HL-60 (cell line): ENCODE measurements around the gene DCTPP1.
"Not testable (repeated sequence)": the region's sequence is repeated elsewhere in the genome, so short reads cannot be mapped to it uniquely, and the experiment has no call there.

Experiments used
- DNase-seq, 2 experiments: peaks; one replicate each; pipeline ENCODE4 v3.0.0-alpha.2; 2010 to 2020; ENCODE audit warnings: low read depth in 1 of 2, low spot score in 1 of 2
- H3K27ac ChIP-seq: fragments of 250-450 bp; sonication (Bioruptor Pico); replicated peaks from 2 replicates; pipeline ENCODE4 v1.5.1; 2020; ENCODE audit warnings: mild to moderate bottlenecking, moderate library complexity
- H3K27me3 ChIP-seq: fragments of 250-450 bp; sonication (Bioruptor Pico); 2 replicates; pipeline ENCODE4 v1.5.1; 2021; ENCODE audit warnings: mild to moderate bottlenecking, moderate library complexity; ENCODE audit not compliant: insufficient read depth, poor library complexity, severe bottlenecking
- H3K4me3 ChIP-seq: replicated peaks from 2 replicates; pipeline ENCODE4 v1.5.1; 2011; ENCODE audit warnings: mild to moderate bottlenecking, control low read depth, low read length; ENCODE audit not compliant: insufficient read depth
- GABPA ChIP-seq: IDR thresholded peaks from 2 replicates; pipeline ENCODE4 v1.6.1; 2012; ENCODE audit warnings: low read depth
- POLR2AphosphoS5 ChIP-seq: IDR thresholded peaks from 2 replicates; pipeline ENCODE4 v1.6.1; 2012; ENCODE audit warnings: low read depth
- REST ChIP-seq: IDR thresholded peaks from 2 replicates; pipeline ENCODE4 v1.6.1; 2012; ENCODE audit warnings: low read depth; ENCODE audit not compliant: insufficient replicate concordance
- SPI1 ChIP-seq: IDR thresholded peaks from 2 replicates; pipeline ENCODE4 v1.6.1; 2012; ENCODE audit warnings: low read depth, mild to moderate bottlenecking, borderline replicate concordance
- TF ChIP-seq, protein P1 (sequence below): IDR thresholded peaks from one replicate; pipeline ENCODE4 v1.5.1; 2011; ENCODE audit warnings: low read length, control low read depth, inconsistent platforms; ENCODE audit not compliant: insufficient read depth

DCTPP1 gene

DNA sequence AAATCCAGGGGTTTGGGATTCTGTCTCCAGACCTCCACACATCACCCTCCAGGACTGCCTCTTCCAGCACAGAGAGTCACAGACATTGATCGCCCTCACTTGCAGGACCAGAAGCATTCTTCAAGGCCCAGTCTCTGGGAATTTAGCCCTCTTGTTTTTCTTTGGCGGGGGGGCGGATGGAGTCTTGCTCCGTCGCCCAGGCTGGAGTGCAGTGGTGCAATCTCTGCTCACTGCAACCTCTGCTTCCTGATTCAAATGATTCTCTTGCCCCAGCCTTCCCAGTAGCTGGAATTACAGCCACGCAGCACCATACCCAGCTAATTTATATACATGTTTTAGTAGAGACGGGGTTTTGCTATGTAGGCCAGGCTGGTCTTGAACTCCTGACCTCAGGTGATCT lies 34.2 kb upstream of the DCTPP1 start:
- H3K27me3 ChIP-seq: no peaks in the 10 kb centered on the region
- no peak overlapping the region for H3K4me3 ChIP-seq
- no peak for TF ChIP-seq GABPA
- no peak for DNase-seq
- H3K27ac ChIP-seq: no peak overlapping the region

DNA sequence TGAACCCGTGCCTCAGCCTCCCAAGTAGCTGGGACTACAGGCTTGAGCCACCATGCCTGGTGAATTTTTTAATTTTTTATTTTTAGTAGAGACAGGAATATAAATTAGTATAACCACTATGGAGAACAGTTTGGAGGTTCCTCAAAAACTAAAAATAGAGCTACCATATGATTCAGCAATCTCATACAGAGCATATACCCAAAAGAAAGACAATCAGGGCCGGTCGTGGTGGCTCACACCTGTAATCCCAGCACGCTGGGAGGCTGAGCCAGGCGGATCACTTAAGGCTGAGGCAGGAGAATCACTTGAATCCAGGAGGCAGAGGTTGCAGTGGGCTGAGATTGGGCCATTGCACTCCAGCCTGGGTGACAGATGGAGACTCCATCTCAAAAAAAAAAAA lies 31.6 kb upstream of the DCTPP1 start:
- DNase-seq: peak in 1 of 2 experiments; percentile 19
- not testable (repeated sequence) for H3K27me3 ChIP-seq, H3K4me3 ChIP-seq
- peak overlapping the region; percentile 96 for H3K27ac ChIP-seq

DNA sequence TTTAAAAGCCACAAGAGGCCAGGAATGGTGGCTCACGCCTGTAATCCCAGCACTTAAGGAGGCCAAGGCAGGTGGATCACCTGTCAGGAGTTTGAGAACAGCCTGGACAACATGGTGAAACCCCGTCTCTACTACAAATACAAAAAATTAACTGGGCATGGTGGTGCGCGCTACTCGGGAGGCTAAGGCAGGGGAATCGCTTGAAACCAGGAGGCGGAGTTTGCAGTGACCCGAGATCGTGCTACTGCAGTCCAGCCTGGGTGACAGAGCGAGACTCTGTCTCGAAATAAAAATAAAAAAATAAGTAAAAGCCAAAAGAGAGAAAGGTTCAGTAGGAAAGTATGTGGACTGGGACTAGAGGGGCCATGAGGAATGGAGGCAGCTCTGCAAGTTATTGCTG lies 29.6 kb upstream of the DCTPP1 start:
- TF ChIP-seq POLR2AphosphoS5 (no peak), REST (no peak), SPI1 (no peak), GABPA (no peak)
- TF ChIP-seq, protein P1, sequence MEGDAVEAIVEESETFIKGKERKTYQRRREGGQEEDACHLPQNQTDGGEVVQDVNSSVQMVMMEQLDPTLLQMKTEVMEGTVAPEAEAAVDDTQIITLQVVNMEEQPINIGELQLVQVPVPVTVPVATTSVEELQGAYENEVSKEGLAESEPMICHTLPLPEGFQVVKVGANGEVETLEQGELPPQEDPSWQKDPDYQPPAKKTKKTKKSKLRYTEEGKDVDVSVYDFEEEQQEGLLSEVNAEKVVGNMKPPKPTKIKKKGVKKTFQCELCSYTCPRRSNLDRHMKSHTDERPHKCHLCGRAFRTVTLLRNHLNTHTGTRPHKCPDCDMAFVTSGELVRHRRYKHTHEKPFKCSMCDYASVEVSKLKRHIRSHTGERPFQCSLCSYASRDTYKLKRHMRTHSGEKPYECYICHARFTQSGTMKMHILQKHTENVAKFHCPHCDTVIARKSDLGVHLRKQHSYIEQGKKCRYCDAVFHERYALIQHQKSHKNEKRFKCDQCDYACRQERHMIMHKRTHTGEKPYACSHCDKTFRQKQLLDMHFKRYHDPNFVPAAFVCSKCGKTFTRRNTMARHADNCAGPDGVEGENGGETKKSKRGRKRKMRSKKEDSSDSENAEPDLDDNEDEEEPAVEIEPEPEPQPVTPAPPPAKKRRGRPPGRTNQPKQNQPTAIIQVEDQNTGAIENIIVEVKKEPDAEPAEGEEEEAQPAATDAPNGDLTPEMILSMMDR: no peak

DNA sequence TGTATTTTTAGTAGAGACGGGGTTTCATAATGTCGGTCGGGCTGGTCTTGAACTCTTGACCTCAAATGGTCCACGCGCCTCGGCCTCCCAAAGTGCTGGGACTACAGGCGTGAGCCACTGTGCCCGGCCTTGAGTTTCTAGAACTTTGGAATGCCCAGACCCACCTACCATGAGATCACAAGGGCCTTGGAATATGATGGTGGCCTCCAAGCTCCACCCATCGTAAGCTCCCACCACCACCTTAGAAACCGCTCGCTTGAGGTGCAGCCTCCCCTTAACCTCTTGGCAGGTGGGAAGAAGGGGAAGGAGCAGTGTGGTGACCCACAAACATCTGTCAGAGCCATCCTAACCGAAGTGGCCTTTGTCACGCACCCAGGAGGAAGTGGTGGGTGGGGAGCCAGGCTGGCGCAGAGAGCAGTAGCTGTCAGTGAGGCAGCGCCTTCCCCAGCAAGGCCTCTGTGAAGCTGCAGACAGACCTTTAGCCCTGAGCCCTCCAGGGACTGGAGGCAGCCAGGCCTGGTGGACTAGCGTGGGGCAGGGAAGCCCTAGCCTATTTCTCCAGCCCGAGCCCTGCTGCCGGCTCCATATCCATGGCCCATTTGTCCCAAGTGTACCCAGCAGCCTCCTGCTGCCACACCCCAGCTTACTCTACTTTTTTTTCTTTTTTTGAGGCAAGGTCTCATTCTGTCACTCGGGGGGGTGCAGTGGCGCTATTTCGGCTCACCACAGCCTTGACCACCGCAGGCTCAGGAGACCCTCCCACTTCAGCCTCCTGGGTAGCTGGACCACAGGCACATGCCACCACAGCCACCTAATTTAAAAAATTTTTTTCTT lies 28.9 kb upstream of the DCTPP1 start:
- DNase-seq: peak; percentile 99 to 100
- TF ChIP-seq SPI1 (peak; percentile 94), REST (peak; percentile 46), GABPA (peak; percentile 57; the same call in 1 of the 2 replicates), POLR2AphosphoS5 (peak; percentile 100)
- TF ChIP-seq, protein P1: no peak
- Histone ChIP-seq H3K27me3 (no peaks in the 10 kb centered on the region), H3K27ac (peak overlapping the region; percentile 96), H3K4me3 (no peak overlapping the region)

More for the DNA sequence above, 29.6 kb upstream of the DCTPP1 start:
- Histone ChIP-seq H3K27me3 (no peaks in the 10 kb centered on the region), H3K27ac (peak overlapping the region; percentile 96), H3K4me3 (no peak overlapping the region)
- DNase-seq: peak in 1 of 2 experiments; percentile 64
